Measurements from ENCODE around the gene SPAG4. TPM values are rescaled to one million over a fixed set of nuclear protein-coding genes. Genes with fewer than 3 reads are reported as not detected.

SPAG4 gene
- total and polyA plus RNA-seq, 2 donors (not counting 1 experiment from before 2014, with no cell fraction given), result 4.3 to 6.6 TPM

DNA sequence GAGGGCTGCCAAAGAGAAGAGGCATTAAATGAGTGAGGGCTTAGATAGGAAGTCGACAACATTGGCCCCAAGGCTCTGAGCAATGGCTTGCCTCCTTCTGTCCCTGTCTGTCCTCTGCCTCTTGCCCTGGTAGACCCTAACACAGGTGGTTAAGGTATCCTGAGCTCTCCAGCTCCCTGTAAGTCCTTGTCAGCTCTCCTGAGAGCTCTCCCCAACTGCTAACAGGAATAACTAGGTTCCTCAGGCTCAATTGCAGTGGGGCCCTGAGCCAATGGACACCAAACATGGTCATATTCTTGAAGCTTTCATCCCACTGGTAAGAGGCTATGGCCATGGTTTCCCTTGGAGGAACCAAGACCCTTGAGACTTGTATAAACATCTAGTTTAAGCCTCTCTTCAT is 54.1 kb downstream of the SPAG4 start:
- Histone ChIP-seq H4K20me1 (ENCODE audit: control insufficient read depth, extremely low read depth, insufficient read depth, low read length) (no peaks in the 10 kb centered on the region), H3K9ac (ENCODE audit: insufficient read depth, low read length) (no peak overlapping the region), H3K4me2 (ENCODE audit: extremely low read depth, insufficient read depth, low read length) (no peak overlapping the region), H3K79me2 (ENCODE audit: control insufficient read depth, insufficient read depth, low read length) (peaks cover under 1% of the 10 kb centered on the region), H3K27me3 (ENCODE audit: control insufficient read depth, insufficient read depth, low read length) (no peaks in the 10 kb centered on the region), H3K4me1 (ENCODE audit: control insufficient read depth, extremely low read depth, insufficient read depth, low read length) (no peaks in the 10 kb centered on the region), H3K4me3 (replicated peaks in 1 of 4; ENCODE audit: control extremely low read depth in 1 of 4, insufficient read depth in 1 of 4, low read depth in 3 of 4, low read length in 4 of 4) (no peak overlapping the region), H3K9me3 (ENCODE audit: control insufficient read depth, insufficient read depth, low read depth, low read length) (no peaks in the 10 kb centered on the region), H3K27ac (ENCODE audit: insufficient read depth, low read length) (no peak overlapping the region), H3K36me3 (ENCODE audit: control insufficient read depth, insufficient read depth, low read length) (peaks cover 10% of the 10 kb centered on the region), H2AFZ (ENCODE audit: low read length) (no peak overlapping the region)
- DNase-seq (ENCODE audit: low read depth in 2 of 2), result no peak
- TF ChIP-seq, protein P1, sequence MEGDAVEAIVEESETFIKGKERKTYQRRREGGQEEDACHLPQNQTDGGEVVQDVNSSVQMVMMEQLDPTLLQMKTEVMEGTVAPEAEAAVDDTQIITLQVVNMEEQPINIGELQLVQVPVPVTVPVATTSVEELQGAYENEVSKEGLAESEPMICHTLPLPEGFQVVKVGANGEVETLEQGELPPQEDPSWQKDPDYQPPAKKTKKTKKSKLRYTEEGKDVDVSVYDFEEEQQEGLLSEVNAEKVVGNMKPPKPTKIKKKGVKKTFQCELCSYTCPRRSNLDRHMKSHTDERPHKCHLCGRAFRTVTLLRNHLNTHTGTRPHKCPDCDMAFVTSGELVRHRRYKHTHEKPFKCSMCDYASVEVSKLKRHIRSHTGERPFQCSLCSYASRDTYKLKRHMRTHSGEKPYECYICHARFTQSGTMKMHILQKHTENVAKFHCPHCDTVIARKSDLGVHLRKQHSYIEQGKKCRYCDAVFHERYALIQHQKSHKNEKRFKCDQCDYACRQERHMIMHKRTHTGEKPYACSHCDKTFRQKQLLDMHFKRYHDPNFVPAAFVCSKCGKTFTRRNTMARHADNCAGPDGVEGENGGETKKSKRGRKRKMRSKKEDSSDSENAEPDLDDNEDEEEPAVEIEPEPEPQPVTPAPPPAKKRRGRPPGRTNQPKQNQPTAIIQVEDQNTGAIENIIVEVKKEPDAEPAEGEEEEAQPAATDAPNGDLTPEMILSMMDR (conservative IDR thresholded peaks at IDR 0.05 in 1 of 2, IDR thresholded peaks at IDR 0.05 in 1 of 2; ENCODE audit: low read depth in 1 of 2, low read length in 2 of 2), result no peak
- no peak for TF ChIP-seq EZH2 (IDR thresholded peaks at IDR 0.05; ENCODE audit: low read length, missing control alignments)

Other genes with a start within 250 kb of the SPAG4 start
- 31.3 and 41.1 TPM in 2 replicates for gene UQCC1, start 203.9 kb upstream of the SPAG4 start, total RNA-seq
- 31.1 and 36.5 TPM in 2 replicates for gene UQCC1, start 203.9 kb upstream of the SPAG4 start, polyA plus RNA-seq
- gene GDF5, start 177.6 kb upstream of the SPAG4 start, total RNA-seq, result 50.1 and 91.3 TPM in 2 replicates
- gene GDF5, start 177.6 kb upstream of the SPAG4 start, polyA plus RNA-seq, result 30.6 and 54.5 TPM in 2 replicates
- gene CEP250, start 160.2 kb upstream of the SPAG4 start, total RNA-seq, result 24.7 and 45.9 TPM in 2 replicates
- gene CEP250, start 160.2 kb upstream of the SPAG4 start, polyA plus RNA-seq, result 11.3 and 11.8 TPM in 2 replicates
- not detected in 2 replicates for gene C20orf173, start 86.2 kb upstream of the SPAG4 start, total RNA-seq
- not detected in 2 replicates for gene C20orf173, start 86.2 kb upstream of the SPAG4 start, polyA plus RNA-seq
- 355 and 455 TPM in 2 replicates for gene ERGIC3, start 73.8 kb upstream of the SPAG4 start, total RNA-seq
- gene ERGIC3, start 73.8 kb upstream of the SPAG4 start, polyA plus RNA-seq, result 335 and 398 TPM in 2 replicates
- 88.8 and 101 TPM in 2 replicates for gene CPNE1, start 49.1 kb downstream of the SPAG4 start, total RNA-seq
- gene CPNE1, start 49.1 kb downstream of the SPAG4 start, polyA plus RNA-seq, result 128 and 146 TPM in 2 replicates
- 29.9 and 31.8 TPM in 2 replicates for gene RBM12, start 49.1 kb downstream of the SPAG4 start, total RNA-seq
- 109 and 126 TPM in 2 replicates for gene RBM12, start 49.1 kb downstream of the SPAG4 start, polyA plus RNA-seq
- 31.7 and 36.5 TPM in 2 replicates for gene NFS1, start 83.5 kb downstream of the SPAG4 start, total RNA-seq
- gene NFS1, start 83.5 kb downstream of the SPAG4 start, polyA plus RNA-seq, result 34.7 and 37.7 TPM in 2 replicates
- 118 and 239 TPM in 2 replicates for gene ROMO1, start 83.6 kb downstream of the SPAG4 start, total RNA-seq
- 205 and 222 TPM in 2 replicates for gene ROMO1, start 83.6 kb downstream of the SPAG4 start, polyA plus RNA-seq
- gene RBM39, start 126.4 kb downstream of the SPAG4 start, total RNA-seq, result 462 and 465 TPM in 2 replicates
- gene RBM39, start 126.4 kb downstream of the SPAG4 start, polyA plus RNA-seq, result 43.1 and 57.7 TPM in 2 replicates
- 28.2 and 40.1 TPM in 2 replicates for gene PHF20, start 156.2 kb downstream of the SPAG4 start, total RNA-seq
- gene PHF20, start 156.2 kb downstream of the SPAG4 start, polyA plus RNA-seq, result 31.4 and 32.5 TPM in 2 replicates